ENCODE measurements around the gene BNIP1. TPM values are rescaled to one million over a fixed set of nuclear protein-coding genes. Genes with fewer than 3 reads are reported as not detected.

Gene BNIP1
- total and polyA plus RNA-seq, 8 donors = 3.6 to 28.0 (median 13.4) TPM; not detected in 1

- peaks cover 0 to 37% (median 11%) of the 10 kb centered on the region in 4 donors for H3K4me1 ChIP-seq
- H3K36me3 ChIP-seq = peaks cover 5 to 25% (median 21%) of the 10 kb centered on the region in 4 donors
- 95 to 100% (median 98%) methylated on average over 2 of the region's 2 CpGs for WGBS, 5 donors
- no peak for TF ChIP-seq CTCF (IDR thresholded peaks at IDR 0.05)
- no peak for TF ChIP-seq POLR2AphosphoS5 (IDR thresholded peaks at IDR 0.05)
- no peak for TF ChIP-seq EP300 (IDR thresholded peaks at IDR 0.05)
- TF ChIP-seq POLR2A (IDR thresholded peaks at IDR 0.05) = no peak
- intact Hi-C loops (cut with DNase I; ENCODE audit: low total_unique reads) = no loop called here
- H3K9me3 ChIP-seq = peaks cover 0 to 9% (median 3%) of the 10 kb centered on the region in 4 donors
- DNase-seq = no peak
- H3K4me3 ChIP-seq = no peak overlapping the region
- no peak overlapping the region for H3K27ac ChIP-seq
- no peaks in the 10 kb centered on the region for H3K27me3 ChIP-seq
These were observed 43.1 kb upstream of the BNIP1 start for GRCh38 chr5:173101245-173101644.

- no peak for TF ChIP-seq EP300 (IDR thresholded peaks at IDR 0.05)
- TF ChIP-seq POLR2A (IDR thresholded peaks at IDR 0.05) = no peak
- Histone ChIP-seq H3K27me3 (no peaks in the 10 kb centered on the region), H3K27ac (no peak overlapping the region), H3K9me3 (peaks cover 0 to 9% (median 3%) of the 10 kb centered on the region in 4 donors), H3K36me3 (peaks cover 5 to 25% (median 23%) of the 10 kb centered on the region in 4 donors), H3K4me3 (no peak overlapping the region), H3K4me1 (peaks cover 0 to 21% (median 4%) of the 10 kb centered on the region in 4 donors)
- WGBS, 5 donors = 71 to 84% (median 76%) methylated on average over 1 of the region's 1 CpG
- no peak for DNase-seq
- intact Hi-C loops (cut with DNase I; ENCODE audit: low total_unique reads) = no loop called here
These were observed 40.9 kb upstream of the BNIP1 start for GRCh38 chr5:173103411-173103810.

DNA sequence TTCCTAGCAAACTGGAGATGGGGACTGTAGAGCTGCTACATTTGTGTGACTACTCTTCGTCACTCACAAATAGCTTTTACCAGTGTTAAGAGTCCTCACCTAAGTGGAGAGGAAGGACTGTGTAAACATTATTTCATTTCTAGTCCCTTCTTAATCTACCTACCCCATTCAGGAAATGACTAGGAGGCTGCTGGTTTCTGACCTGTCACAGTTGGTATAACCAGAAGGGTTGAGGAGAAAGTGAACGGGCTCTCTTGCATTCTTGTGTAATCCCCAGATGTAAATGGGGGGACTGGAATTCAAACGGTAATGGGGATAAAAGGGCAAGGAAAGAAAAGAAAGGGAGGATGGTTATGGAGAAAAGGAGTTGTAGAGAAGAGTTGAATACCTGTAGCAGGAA is 35.4 kb upstream of the BNIP1 start:
- H3K9me3 ChIP-seq = no peaks in the 10 kb centered on the region

GRCh38 chr5:173114536-173114935 is 29.8 kb upstream of the BNIP1 start:
- TF ChIP-seq POLR2A (IDR thresholded peaks at IDR 0.05) = no peak
- no peak for TF ChIP-seq POLR2AphosphoS5 (IDR thresholded peaks at IDR 0.05)
- TF ChIP-seq EP300 (IDR thresholded peaks at IDR 0.05) = no peak
- no peak for TF ChIP-seq CTCF (IDR thresholded peaks at IDR 0.05)
- H3K36me3 ChIP-seq = peaks cover 9 to 93% (median 83%) of the 10 kb centered on the region in 4 donors
- no peak overlapping the region for H3K4me3 ChIP-seq
- no peaks in the 10 kb centered on the region for H3K27me3 ChIP-seq
- intact Hi-C loops (cut with DNase I; ENCODE audit: low total_unique reads) = no loop called here
- 93 to 98% (median 95%) methylated on average over 1 of the region's 1 CpG for WGBS, 5 donors
- H3K27ac ChIP-seq = no peak overlapping the region
- H3K9me3 ChIP-seq = no peaks in the 10 kb centered on the region
- H3K4me1 ChIP-seq = no peaks in the 10 kb centered on the region
- DNase-seq = no peak

More for the DNA sequence above, 35.4 kb upstream of the BNIP1 start:
- Histone ChIP-seq H3K36me3 (peaks cover 9 to 59% (median 56%) of the 10 kb centered on the region in 4 donors), H3K27me3 (no peaks in the 10 kb centered on the region), H3K27ac (no peak overlapping the region), H3K4me1 (peaks cover 0 to under 1% (median 0%) of the 10 kb centered on the region in 4 donors), H3K4me3 (no peak overlapping the region)
- no peak for DNase-seq
- no peak for TF ChIP-seq CTCF (IDR thresholded peaks at IDR 0.05)
- no peak for TF ChIP-seq POLR2AphosphoS5 (IDR thresholded peaks at IDR 0.05)
- no peak for TF ChIP-seq POLR2A (IDR thresholded peaks at IDR 0.05)
- TF ChIP-seq EP300 (IDR thresholded peaks at IDR 0.05) = no peak
- 61 to 68% (median 64%) methylated on average over 3 of the region's 3 CpGs for WGBS, 5 donors
- intact Hi-C loops (cut with DNase I; ENCODE audit: low total_unique reads) = no loop called here

DNA sequence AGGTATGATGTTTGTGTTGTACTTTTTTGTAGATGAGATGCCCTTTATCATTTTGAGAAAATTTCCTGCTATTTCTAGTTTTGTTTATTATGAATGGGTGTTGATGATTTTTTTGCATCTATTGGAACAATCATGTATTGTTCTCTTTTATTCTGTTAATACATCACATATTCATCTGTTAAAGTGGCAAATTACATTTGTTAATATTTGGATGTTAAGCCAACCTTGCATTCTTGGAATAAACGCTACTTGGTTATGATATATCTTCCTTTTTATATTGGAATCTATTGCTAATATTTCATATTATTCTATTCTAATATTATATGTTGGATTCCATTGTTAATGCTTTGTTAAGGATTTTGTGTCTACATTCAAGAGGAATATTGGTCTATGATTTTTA is 24.6 kb upstream of the BNIP1 start:
- no peak for TF ChIP-seq CTCF (IDR thresholded peaks at IDR 0.05)
- TF ChIP-seq POLR2A (IDR thresholded peaks at IDR 0.05) = no peak
- TF ChIP-seq EP300 (IDR thresholded peaks at IDR 0.05) = no peak
- no peak for TF ChIP-seq POLR2AphosphoS5 (IDR thresholded peaks at IDR 0.05)

More for the DNA sequence above, 24.6 kb upstream of the BNIP1 start:
- H3K4me3 ChIP-seq = no peak overlapping the region
- no peaks in the 10 kb centered on the region for H3K27me3 ChIP-seq
- peaks cover 13 to 82% (median 67%) of the 10 kb centered on the region in 4 donors for H3K36me3 ChIP-seq
- WGBS, 5 donors = 96 to 100% (median 97%) methylated on average over 1 of the region's 1 CpG
- H3K9me3 ChIP-seq = peaks cover 0 to 9% (median 0%) of the 10 kb centered on the region in 4 donors
- no peaks in the 10 kb centered on the region for H3K4me1 ChIP-seq
- intact Hi-C loops (cut with DNase I; ENCODE audit: low total_unique reads) = no loop called here
- H3K27ac ChIP-seq = no peak overlapping the region
- DNase-seq = no peak
